Fibroblast of lung (primary cell): ENCODE data around the gene MS4A18.

Experiments
- EZH2 ChIP-seq: IDR thresholded peaks from 2 replicates; pipeline ENCODE4 v1.5.1; 2012; ENCODE audit warnings: low read length, control low read depth, mild to moderate bottlenecking; ENCODE audit errors: missing control alignments
- TF ChIP-seq, protein P1 (sequence below), 2 donors: IDR thresholded peaks in 1 of 2; conservative IDR thresholded peaks in 1 of 2; 1 replicate in 1 of 2; 2 replicates in 1 of 2; pipeline ENCODE4 v1.5.1; 2011 to 2012; ENCODE audit warnings: low read length in 2 of 2, control low read depth in 1 of 2, inconsistent platforms in 1 of 2, low read depth in 1 of 2, mild to moderate bottlenecking in 1 of 2

DNA sequence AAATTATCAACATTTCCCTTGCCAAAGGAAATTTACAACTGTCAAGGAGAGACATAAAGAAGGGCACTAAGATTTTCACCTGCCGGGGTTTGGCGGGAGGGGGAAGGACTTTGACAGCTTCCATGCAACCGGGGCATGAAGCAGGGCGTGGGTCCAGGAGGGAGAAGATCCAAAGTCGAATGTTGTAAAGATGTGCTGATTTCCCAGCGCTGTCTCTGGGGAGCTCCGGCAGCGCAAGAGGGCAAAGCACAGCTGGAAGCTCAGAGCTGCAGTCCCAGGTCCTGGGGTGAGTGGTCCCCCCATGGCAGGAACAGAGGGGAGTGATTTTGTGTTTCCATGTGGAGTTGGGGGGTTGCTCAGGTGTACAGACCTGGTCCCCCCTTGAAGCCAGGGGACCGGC, 60.6 kb downstream of the MS4A18 start, which contains the start of gene MS4A10:
- no peak for TF ChIP-seq EZH2
- TF ChIP-seq, protein P1, sequence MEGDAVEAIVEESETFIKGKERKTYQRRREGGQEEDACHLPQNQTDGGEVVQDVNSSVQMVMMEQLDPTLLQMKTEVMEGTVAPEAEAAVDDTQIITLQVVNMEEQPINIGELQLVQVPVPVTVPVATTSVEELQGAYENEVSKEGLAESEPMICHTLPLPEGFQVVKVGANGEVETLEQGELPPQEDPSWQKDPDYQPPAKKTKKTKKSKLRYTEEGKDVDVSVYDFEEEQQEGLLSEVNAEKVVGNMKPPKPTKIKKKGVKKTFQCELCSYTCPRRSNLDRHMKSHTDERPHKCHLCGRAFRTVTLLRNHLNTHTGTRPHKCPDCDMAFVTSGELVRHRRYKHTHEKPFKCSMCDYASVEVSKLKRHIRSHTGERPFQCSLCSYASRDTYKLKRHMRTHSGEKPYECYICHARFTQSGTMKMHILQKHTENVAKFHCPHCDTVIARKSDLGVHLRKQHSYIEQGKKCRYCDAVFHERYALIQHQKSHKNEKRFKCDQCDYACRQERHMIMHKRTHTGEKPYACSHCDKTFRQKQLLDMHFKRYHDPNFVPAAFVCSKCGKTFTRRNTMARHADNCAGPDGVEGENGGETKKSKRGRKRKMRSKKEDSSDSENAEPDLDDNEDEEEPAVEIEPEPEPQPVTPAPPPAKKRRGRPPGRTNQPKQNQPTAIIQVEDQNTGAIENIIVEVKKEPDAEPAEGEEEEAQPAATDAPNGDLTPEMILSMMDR (conservative IDR thresholded peaks at IDR 0.05 in 1 of 2, IDR thresholded peaks at IDR 0.05 in 1 of 2; ENCODE audit: low read depth in 1 of 2, low read length in 2 of 2), result no peak
